ENCODE results near the gene VASH2.

The VASH2 gene

DNA sequence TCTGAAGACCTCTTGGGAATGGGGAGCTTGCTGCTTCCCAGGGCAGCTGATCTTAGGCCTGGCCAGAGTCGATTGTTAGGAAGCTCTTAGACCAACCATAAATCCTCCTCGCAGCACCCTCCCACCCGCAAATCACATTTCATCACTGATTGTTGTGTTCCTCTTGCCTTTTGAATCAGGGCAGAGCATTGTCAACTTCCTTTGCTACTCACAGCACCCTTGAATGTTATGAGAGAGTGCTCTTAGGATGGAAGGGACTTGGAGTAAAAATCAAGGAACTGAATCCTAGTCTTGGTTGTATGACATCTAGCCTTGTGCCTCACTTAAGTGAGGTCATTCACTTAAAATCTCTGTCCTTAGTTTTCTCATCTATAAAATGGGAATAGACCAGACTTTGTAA, 3.0 kb downstream of the VASH2 start:
- Histone ChIP-seq H3K4me1 (ENCODE audit: insufficient read depth, low read length, severe bottlenecking) (no peaks in the 10 kb centered on the region), H3K27ac (ENCODE audit: low read depth, low read length, poor library complexity, severe bottlenecking) (no peak overlapping the region), H2AFZ (ENCODE audit: low read length) (no peak overlapping the region), H3K4me3 (ENCODE audit: low read depth, low read length, poor library complexity, severe bottlenecking) (no peak overlapping the region), H3K27me3 (ENCODE audit: insufficient read depth, low read length) (peaks cover 10% of the 10 kb centered on the region; the same call in 1 of the 2 replicates), H3K9me2 (ENCODE audit: low read depth, low read length) (no peaks in the 10 kb centered on the region), H3K36me3 (ENCODE audit: insufficient read depth, low read length) (no peaks in the 10 kb centered on the region), H3K79me2 (ENCODE audit: insufficient read depth, low read length) (no peaks in the 10 kb centered on the region), H4K20me1 (ENCODE audit: insufficient read depth, low read length) (no peaks in the 10 kb centered on the region), H3K9me3 (ENCODE audit: low read length) (no peaks in the 10 kb centered on the region), H3K9ac (ENCODE audit: low read length) (no peak overlapping the region), H3F3A (ENCODE audit: insufficient read depth, low read length) (no peaks in the 10 kb centered on the region), H3K4me2 (ENCODE audit: low read length) (no peak overlapping the region)
- TF ChIP-seq, protein P1, sequence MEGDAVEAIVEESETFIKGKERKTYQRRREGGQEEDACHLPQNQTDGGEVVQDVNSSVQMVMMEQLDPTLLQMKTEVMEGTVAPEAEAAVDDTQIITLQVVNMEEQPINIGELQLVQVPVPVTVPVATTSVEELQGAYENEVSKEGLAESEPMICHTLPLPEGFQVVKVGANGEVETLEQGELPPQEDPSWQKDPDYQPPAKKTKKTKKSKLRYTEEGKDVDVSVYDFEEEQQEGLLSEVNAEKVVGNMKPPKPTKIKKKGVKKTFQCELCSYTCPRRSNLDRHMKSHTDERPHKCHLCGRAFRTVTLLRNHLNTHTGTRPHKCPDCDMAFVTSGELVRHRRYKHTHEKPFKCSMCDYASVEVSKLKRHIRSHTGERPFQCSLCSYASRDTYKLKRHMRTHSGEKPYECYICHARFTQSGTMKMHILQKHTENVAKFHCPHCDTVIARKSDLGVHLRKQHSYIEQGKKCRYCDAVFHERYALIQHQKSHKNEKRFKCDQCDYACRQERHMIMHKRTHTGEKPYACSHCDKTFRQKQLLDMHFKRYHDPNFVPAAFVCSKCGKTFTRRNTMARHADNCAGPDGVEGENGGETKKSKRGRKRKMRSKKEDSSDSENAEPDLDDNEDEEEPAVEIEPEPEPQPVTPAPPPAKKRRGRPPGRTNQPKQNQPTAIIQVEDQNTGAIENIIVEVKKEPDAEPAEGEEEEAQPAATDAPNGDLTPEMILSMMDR (IDR thresholded peaks at IDR 0.05; ENCODE audit: low read length) = no peak

DNA sequence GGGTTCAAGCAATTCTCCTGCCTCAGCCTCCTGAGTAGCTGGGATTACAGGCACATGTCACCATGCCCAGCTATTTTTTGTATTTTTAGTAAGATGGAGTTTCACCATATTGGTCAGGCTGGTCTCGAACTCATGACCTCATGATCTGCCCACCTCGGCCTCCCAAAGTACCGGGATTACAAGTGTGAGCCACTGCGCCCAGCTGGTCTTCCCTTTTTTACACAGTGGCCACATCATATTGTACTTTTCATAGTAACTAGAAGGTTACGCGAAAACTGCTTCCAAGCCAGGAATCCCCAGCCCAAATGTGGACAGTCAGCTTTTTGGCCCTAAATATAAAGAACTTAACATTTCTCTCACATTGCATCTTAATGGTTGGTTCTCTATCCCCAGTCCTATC, 4.2 kb downstream of the VASH2 start:
- Histone ChIP-seq H3K27me3 (ENCODE audit: insufficient read depth, low read length) (peaks cover 4% of the 10 kb centered on the region; the same call in 1 of the 2 replicates), H3K4me3 (ENCODE audit: low read depth, low read length, poor library complexity, severe bottlenecking) (no peak overlapping the region), H3K4me2 (ENCODE audit: low read length) (no peak overlapping the region), H3K79me2 (ENCODE audit: insufficient read depth, low read length) (no peaks in the 10 kb centered on the region), H3K27ac (ENCODE audit: low read depth, low read length, poor library complexity, severe bottlenecking) (no peak overlapping the region), H3K9me2 (ENCODE audit: low read depth, low read length) (no peaks in the 10 kb centered on the region), H2AFZ (ENCODE audit: low read length) (no peak overlapping the region), H3F3A (ENCODE audit: insufficient read depth, low read length) (no peaks in the 10 kb centered on the region), H3K36me3 (ENCODE audit: insufficient read depth, low read length) (no peaks in the 10 kb centered on the region), H3K4me1 (ENCODE audit: insufficient read depth, low read length, severe bottlenecking) (no peaks in the 10 kb centered on the region), H3K9me3 (ENCODE audit: low read length) (no peaks in the 10 kb centered on the region), H4K20me1 (ENCODE audit: insufficient read depth, low read length) (no peaks in the 10 kb centered on the region), H3K9ac (ENCODE audit: low read length) (no peak overlapping the region)
- TF ChIP-seq, protein P1 (IDR thresholded peaks at IDR 0.05; ENCODE audit: low read length) = no peak
- TF ChIP-seq EZH2 (IDR thresholded peaks at IDR 0.05; ENCODE audit: borderline replicate concordance, low read length) = no peak

DNA sequence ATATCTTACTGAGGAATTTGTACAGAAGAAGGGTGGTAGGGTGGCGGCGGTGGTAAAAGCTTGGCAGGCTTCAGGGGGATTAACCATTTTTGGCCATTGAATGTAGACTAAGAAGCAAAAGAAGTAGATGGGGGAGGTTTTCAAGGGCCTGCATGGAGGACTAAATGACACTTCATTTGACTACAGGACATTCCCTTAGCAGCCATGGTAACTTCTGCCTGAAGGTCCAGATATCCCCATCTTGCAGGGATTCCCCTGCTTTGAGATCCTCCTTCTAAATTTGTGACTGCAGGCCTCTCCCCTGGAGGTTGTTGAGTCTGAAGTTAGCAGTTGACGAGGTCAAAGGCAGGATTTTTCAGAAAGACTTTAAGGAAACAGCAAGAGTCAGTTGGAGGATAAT, 4.8 kb downstream of the VASH2 start:
- Histone ChIP-seq H3K4me3 (ENCODE audit: low read depth, low read length, poor library complexity, severe bottlenecking) (no peak overlapping the region), H3K27me3 (ENCODE audit: insufficient read depth, low read length) (peaks cover 4% of the 10 kb centered on the region; the same call in 1 of the 2 replicates), H3K79me2 (ENCODE audit: insufficient read depth, low read length) (no peaks in the 10 kb centered on the region), H3K9me3 (ENCODE audit: low read length) (no peaks in the 10 kb centered on the region), H3F3A (ENCODE audit: insufficient read depth, low read length) (no peaks in the 10 kb centered on the region), H3K27ac (ENCODE audit: low read depth, low read length, poor library complexity, severe bottlenecking) (no peak overlapping the region), H3K9ac (ENCODE audit: low read length) (no peak overlapping the region), H4K20me1 (ENCODE audit: insufficient read depth, low read length) (no peaks in the 10 kb centered on the region), H2AFZ (ENCODE audit: low read length) (no peak overlapping the region), H3K9me2 (ENCODE audit: low read depth, low read length) (no peaks in the 10 kb centered on the region), H3K36me3 (ENCODE audit: insufficient read depth, low read length) (no peaks in the 10 kb centered on the region), H3K4me2 (ENCODE audit: low read length) (no peak overlapping the region), H3K4me1 (ENCODE audit: insufficient read depth, low read length, severe bottlenecking) (no peaks in the 10 kb centered on the region)
- TF ChIP-seq, protein P1 (IDR thresholded peaks at IDR 0.05; ENCODE audit: low read length) = no peak
- TF ChIP-seq EZH2 (IDR thresholded peaks at IDR 0.05; ENCODE audit: borderline replicate concordance, low read length) = no peak

All from OCI-LY1 (cell line).